Astrocyte (in vitro differentiated cells and primary cell): Measurements from ENCODE around the gene KCNK6. TPM values are rescaled to one million over a fixed set of nuclear protein-coding genes. Genes with fewer than 3 reads are reported as not detected.

ENCODE experiments used
- DNase-seq: peaks from one replicate; pipeline ENCODE4 v3.0.0-alpha.2; 2010; ENCODE audit warnings: low read depth
- FAIRE-seq: peaks from 2 replicates; lab custom pipeline; 2011; peaks lifted over from hg19 to GRCh38; lab: Jason Lieb, UNC
- H2AFZ ChIP-seq: 2 replicates; pipeline ENCODE4 v1.6.0; 2012; ENCODE audit warnings: low read depth, low read length, inconsistent platforms
- H3K27ac ChIP-seq: 2 replicates; pipeline ENCODE4 v1.5.1; 2011; ENCODE audit warnings: low read depth, low read length, inconsistent platforms
- H3K27me3 ChIP-seq: 2 replicates; pipeline ENCODE4 v1.6.0; 2011; ENCODE audit warnings: low read length, inconsistent platforms; ENCODE audit not compliant: insufficient read depth
- H3K36me3 ChIP-seq: 2 replicates; pipeline ENCODE4 v1.5.1; 2011; ENCODE audit warnings: low read length, inconsistent platforms; ENCODE audit not compliant: insufficient read depth
- H3K4me1 ChIP-seq: 2 replicates; pipeline ENCODE4 v1.5.1; 2011; ENCODE audit warnings: low read length, inconsistent platforms; ENCODE audit not compliant: insufficient read depth
- H3K4me2 ChIP-seq: 2 replicates; pipeline ENCODE4 v1.6.0; 2012; ENCODE audit warnings: low read length, inconsistent platforms
- H3K4me3 ChIP-seq: 2 replicates; pipeline ENCODE4 v1.5.1; 2011; ENCODE audit warnings: low read depth, mild to moderate bottlenecking, low read length, inconsistent platforms; ENCODE audit not compliant: insufficient read depth
- H3K79me2 ChIP-seq: 2 replicates; pipeline ENCODE4 v1.6.0; 2012; ENCODE audit warnings: mild to moderate bottlenecking, low read length, inconsistent platforms; ENCODE audit not compliant: insufficient read depth
- H3K9ac ChIP-seq: 2 replicates; pipeline ENCODE4 v1.6.0; 2012; ENCODE audit warnings: mild to moderate bottlenecking, low read length, inconsistent platforms
- H3K9me3 ChIP-seq: 2 replicates; pipeline ENCODE4 v1.5.1; 2012; ENCODE audit warnings: low read depth, mild to moderate bottlenecking, low read length, inconsistent platforms; ENCODE audit not compliant: insufficient read depth
- H4K20me1 ChIP-seq: 2 replicates; pipeline ENCODE4 v1.6.0; 2012; ENCODE audit warnings: low read length, inconsistent platforms; ENCODE audit not compliant: insufficient read depth
- H3K27ac Mint-ChIP-seq: one replicate; pipeline ENCODE4 v1.8.0; 2021; ENCODE audit warnings: mild to moderate bottlenecking, mixed read lengths; ENCODE audit not compliant: unreplicated experiment
- H3K27me3 Mint-ChIP-seq: one replicate; pipeline ENCODE4 v1.8.0; 2021; ENCODE audit warnings: low read depth, mixed read lengths; ENCODE audit not compliant: unreplicated experiment
- H3K36me3 Mint-ChIP-seq: one replicate; pipeline ENCODE4 v1.8.0; 2021; ENCODE audit warnings: low read depth, mixed read lengths; ENCODE audit not compliant: unreplicated experiment
- H3K4me1 Mint-ChIP-seq: one replicate; pipeline ENCODE4 v1.8.0; 2021; ENCODE audit warnings: low read depth, mixed read lengths; ENCODE audit not compliant: unreplicated experiment
- H3K4me3 Mint-ChIP-seq: one replicate; pipeline ENCODE4 v1.8.0; 2021; ENCODE audit warnings: mild to moderate bottlenecking, moderate library complexity, mixed read lengths; ENCODE audit not compliant: unreplicated experiment
- H3K9me3 Mint-ChIP-seq: one replicate; pipeline ENCODE4 v1.8.0; 2021; ENCODE audit warnings: mild to moderate bottlenecking, mixed read lengths; ENCODE audit not compliant: unreplicated experiment
- CTCF ChIP-seq: IDR thresholded peaks from 2 replicates; pipeline ENCODE4 v1.5.1; 2011; ENCODE audit warnings: low read depth, mild to moderate bottlenecking, inconsistent platforms, low read length, moderate library complexity; ENCODE audit not compliant: insufficient read depth
- EZH2 ChIP-seq: IDR thresholded peaks from 2 replicates; pipeline ENCODE4 v1.6.1; 2012; ENCODE audit warnings: mild to moderate bottlenecking, low read length, inconsistent platforms; ENCODE audit not compliant: insufficient read depth
- total RNA-seq: library from RNA; stranded (reverse); gene quantifications from 2 replicates; pipeline ENCODE4 v1.2.1, GENCODE V29; 2021

Gene KCNK6
- total RNA-seq, 1 donor from 2014 or later, result 8.6 TPM

DNA sequence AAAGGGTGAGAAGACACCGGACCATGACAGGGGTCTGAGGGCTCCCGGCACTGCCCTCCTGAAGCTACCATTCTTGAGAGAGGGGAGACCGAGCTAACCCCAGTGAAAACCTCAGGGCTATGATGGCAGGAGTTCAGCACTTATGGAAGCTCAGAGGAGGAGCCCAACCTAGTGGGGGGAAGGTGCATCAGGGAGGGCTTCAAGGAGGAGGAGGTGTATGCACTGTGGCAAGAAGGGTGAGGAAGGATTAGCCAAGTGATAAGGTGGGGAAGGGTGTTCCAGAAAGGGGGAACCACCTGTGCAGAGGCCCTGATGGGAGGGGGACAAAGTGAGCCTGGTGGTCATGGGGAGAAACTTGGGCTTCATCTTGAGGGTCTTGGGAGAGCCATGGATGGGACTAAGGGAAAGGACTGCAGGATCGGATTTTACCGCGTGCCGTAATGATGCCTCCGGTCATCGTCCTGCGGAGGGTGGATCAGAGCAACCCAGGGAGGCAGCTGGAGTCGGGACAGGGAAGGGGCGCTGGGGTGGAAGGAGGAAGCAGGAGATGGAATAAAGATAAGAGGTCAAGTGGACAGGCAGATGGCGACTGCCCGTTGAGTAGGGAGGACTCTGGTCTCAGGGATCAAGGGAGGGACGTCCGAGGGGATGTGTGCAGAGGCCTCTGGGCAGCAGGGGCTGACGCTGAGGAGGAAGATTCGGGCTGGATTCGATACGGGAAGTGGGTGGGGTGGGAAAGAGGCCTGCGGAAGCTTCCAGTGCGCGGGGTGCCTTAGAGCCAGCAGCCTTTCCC is 41.4 kb downstream of the KCNK6 start:
- TF ChIP-seq CTCF, result no peak
- no peak for TF ChIP-seq EZH2
- Histone ChIP-seq H3K36me3 (no peaks in the 10 kb centered on the region), H3K79me2 (no peaks in the 10 kb centered on the region), H2AFZ (peak overlapping the region; percentile 94), H3K4me2 (peak overlapping the region; percentile 85), H3K9me3 (no peaks in the 10 kb centered on the region), H3K4me3 (peak overlapping the region; percentile 65), H4K20me1 (no peaks in the 10 kb centered on the region), H3K4me1 (peaks cover 9% of the 10 kb centered on the region), H3K9ac (no peak overlapping the region), H3K27me3 (peaks cover 29% of the 10 kb centered on the region), H3K27ac (no peak overlapping the region)
- DNase-seq, result no peak
- peaks cover 43% of the 10 kb centered on the region for H3K27me3 Mint-ChIP-seq
- no peak overlapping the region for H3K27ac Mint-ChIP-seq
- no peaks in the 10 kb centered on the region for H3K36me3 Mint-ChIP-seq
- FAIRE-seq, result no peak
- peak overlapping the region; percentile 85 for H3K4me3 Mint-ChIP-seq
- no peaks in the 10 kb centered on the region for H3K9me3 Mint-ChIP-seq
- H3K4me1 Mint-ChIP-seq, result no peaks in the 10 kb centered on the region

- DNase-seq, result peak; percentile 59
- H3K4me1 ChIP-seq, result peaks cover 9% of the 10 kb centered on the region
- H3K4me3 Mint-ChIP-seq, result peak overlapping the region; percentile 85
Measured at GRCh38 chr19:38361633-38362075, 42.0 kb downstream of the KCNK6 start.

More at GRCh38 chr19:38361633-38362075, 42.0 kb downstream of the KCNK6 start:
- Histone ChIP-seq H3K9me3 (no peaks in the 10 kb centered on the region), H3K4me3 (peak overlapping the region; percentile 65), H3K27me3 (peaks cover 25% of the 10 kb centered on the region), H2AFZ (peak overlapping the region; percentile 94), H3K27ac (no peak overlapping the region), H3K36me3 (no peaks in the 10 kb centered on the region), H3K79me2 (no peaks in the 10 kb centered on the region), H3K9ac (no peak overlapping the region), H3K4me2 (peak overlapping the region; percentile 85), H4K20me1 (no peaks in the 10 kb centered on the region)
- Mint-ChIP-seq H3K9me3 (no peaks in the 10 kb centered on the region), H3K4me1 (no peaks in the 10 kb centered on the region), H3K36me3 (no peaks in the 10 kb centered on the region), H3K27me3 (peaks cover 40% of the 10 kb centered on the region), H3K27ac (no peak overlapping the region)
- FAIRE-seq, result no peak
- no peak for TF ChIP-seq EZH2
- no peak for TF ChIP-seq CTCF
